ENCODE results near the gene ITPR2.

GRCh38 chr12:26318661-26319068 lies 514.3 kb downstream of the ITPR2 start:
- TF ChIP-seq POLR2A (IDR thresholded peaks at IDR 0.05; ENCODE audit: low read depth, low read length): no peak
- TF ChIP-seq POLR2AphosphoS5 (IDR thresholded peaks at IDR 0.05; ENCODE audit: low read depth, low read length): no peak
- TF ChIP-seq TAF1 (IDR thresholded peaks at IDR 0.05; ENCODE audit: low read depth, low read length): no peak
- TF ChIP-seq POU2F2 (IDR thresholded peaks at IDR 0.05; ENCODE audit: low read depth, low read length): peak; percentile 69; the same call in 1 of the 2 replicates
- no peak for TF ChIP-seq SPI1 (IDR thresholded peaks at IDR 0.05; ENCODE audit: low read depth, low read length)
- no peak for TF ChIP-seq PAX5 (IDR thresholded peaks at IDR 0.05; ENCODE audit: insufficient read depth, low read length, severe bottlenecking)

Measured in GM12891 (cell line).